GM12872 (cell line): ENCODE data around the gene CDA.

Source experiments
- TF ChIP-seq, protein P1 (sequence below): IDR thresholded peaks from 3 replicates; pipeline ENCODE4 v1.5.1; 2011; ENCODE audit warnings: low read depth, mild to moderate bottlenecking, low read length, moderate library complexity; ENCODE audit not compliant: insufficient read depth

CDA gene

DNA sequence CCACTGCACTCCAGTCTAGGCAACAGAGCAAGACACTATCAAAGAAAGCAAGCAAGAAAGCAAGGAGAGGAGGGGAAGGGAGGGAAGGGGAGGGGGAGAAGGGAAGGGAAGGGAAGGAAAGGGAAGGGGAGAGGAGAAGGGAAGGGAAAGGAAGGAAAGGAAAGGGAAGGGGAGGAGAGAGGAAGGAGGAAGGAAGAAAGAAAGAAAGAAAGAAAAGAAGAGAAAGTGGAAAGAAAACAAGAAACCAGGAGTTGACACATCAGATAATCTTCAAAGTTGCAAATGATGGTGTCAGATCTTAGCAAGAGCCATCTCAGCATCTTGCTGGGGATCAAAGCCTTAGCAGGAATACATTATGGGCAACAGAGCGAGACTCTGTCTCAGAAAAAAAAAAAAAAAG is 14.9 kb upstream of the CDA start:
- TF ChIP-seq, protein P1, sequence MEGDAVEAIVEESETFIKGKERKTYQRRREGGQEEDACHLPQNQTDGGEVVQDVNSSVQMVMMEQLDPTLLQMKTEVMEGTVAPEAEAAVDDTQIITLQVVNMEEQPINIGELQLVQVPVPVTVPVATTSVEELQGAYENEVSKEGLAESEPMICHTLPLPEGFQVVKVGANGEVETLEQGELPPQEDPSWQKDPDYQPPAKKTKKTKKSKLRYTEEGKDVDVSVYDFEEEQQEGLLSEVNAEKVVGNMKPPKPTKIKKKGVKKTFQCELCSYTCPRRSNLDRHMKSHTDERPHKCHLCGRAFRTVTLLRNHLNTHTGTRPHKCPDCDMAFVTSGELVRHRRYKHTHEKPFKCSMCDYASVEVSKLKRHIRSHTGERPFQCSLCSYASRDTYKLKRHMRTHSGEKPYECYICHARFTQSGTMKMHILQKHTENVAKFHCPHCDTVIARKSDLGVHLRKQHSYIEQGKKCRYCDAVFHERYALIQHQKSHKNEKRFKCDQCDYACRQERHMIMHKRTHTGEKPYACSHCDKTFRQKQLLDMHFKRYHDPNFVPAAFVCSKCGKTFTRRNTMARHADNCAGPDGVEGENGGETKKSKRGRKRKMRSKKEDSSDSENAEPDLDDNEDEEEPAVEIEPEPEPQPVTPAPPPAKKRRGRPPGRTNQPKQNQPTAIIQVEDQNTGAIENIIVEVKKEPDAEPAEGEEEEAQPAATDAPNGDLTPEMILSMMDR: no peak

GRCh38 chr1:20574686-20575540 is 14.0 kb upstream of the CDA start:
- TF ChIP-seq, protein P1: peak; percentile 82

GRCh38 chr1:20575541-20576336 is 13.2 kb upstream of the CDA start:
- TF ChIP-seq, protein P1: no peak

- TF ChIP-seq, protein P1: no peak
Measured at GRCh38 chr1:20578062-20578461, 10.8 kb upstream of the CDA start.

DNA sequence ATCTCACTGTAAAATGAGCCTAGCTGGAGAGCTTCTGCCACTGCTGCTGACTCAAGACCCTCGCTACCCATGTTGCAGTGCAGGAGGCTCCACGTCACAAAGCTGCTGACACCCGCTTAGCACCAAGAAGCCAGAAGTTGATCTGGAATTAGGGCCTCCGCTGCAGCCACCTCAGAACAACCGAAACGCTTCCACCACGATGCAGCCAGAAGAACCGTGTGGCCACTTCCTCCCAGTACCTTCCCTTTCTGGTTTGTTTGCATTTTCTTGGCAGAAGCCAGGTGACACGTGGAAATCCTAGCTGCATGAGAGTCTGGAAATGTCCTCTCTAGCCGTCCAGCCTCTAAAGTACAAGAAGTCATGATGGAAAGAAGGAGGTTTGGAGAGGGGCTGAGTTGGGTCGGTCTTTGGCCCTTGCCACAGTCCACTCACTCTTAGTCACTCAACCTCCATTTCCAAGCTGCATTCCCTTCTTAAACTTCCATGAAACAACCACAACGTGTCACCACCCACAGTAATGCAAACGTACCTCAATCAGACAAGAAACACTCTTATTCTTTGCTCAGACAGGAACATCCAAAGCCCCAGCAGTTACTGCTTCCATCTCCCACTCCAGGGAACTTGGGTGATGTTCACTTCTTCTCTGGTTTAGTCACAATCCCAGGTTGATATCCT is 10.0 kb upstream of the CDA start:
- TF ChIP-seq, protein P1: no peak

GRCh38 chr1:20584890-20585289 is 4.0 kb upstream of the CDA start:
- TF ChIP-seq, protein P1: no peak
